Hepatocyte (in vitro differentiated cells): ENCODE results near the gene HLA-DQB1. TPM values are rescaled to one million over a fixed set of nuclear protein-coding genes. Genes with fewer than 3 reads are reported as not detected.
"Not testable (repeated sequence)": the region's sequence is repeated elsewhere in the genome, so short reads cannot be mapped to it uniquely, and the experiment has no call there.

Experiments
- DNase-seq: peaks from one replicate; pipeline ENCODE4 v3.0.0-alpha.2; 2016; ENCODE audit warnings: low spot score
- H2AFZ ChIP-seq: fragments of 200-600 bp; sonication (generic); 2 replicates; pipeline ENCODE4 v1.6.0; 2016; ENCODE audit warnings: antibody characterized with exemption, mild to moderate bottlenecking
- H3K27ac ChIP-seq: fragments of 200-600 bp; sonication (generic); 2 replicates; pipeline ENCODE4 v1.5.1; 2016; ENCODE audit warnings: mild to moderate bottlenecking
- H3K27me3 ChIP-seq: fragments of 200-600 bp; sonication (generic); 2 replicates; pipeline ENCODE4 v1.6.1; 2016
- H3K36me3 ChIP-seq: fragments of 200-600 bp; sonication (generic); replicated peaks from 2 replicates; pipeline ENCODE4 v1.5.1; 2016; ENCODE audit warnings: low read depth; ENCODE audit not compliant: insufficient read depth
- H3K4me1 ChIP-seq: fragments of 200-600 bp; sonication (generic); 2 replicates; pipeline ENCODE4 v1.5.1; 2016; ENCODE audit warnings: mild to moderate bottlenecking, moderate library complexity; ENCODE audit not compliant: insufficient read depth
- H3K4me2 ChIP-seq: fragments of 200-600 bp; sonication (generic); 2 replicates; pipeline ENCODE4 v1.6.0; 2016
- H3K4me3 ChIP-seq: fragments of 200-600 bp; sonication (generic); 2 replicates; pipeline ENCODE4 v1.5.1; 2016; ENCODE audit warnings: mild to moderate bottlenecking
- H3K79me2 ChIP-seq: fragments of 200-600 bp; sonication (generic); 2 replicates; pipeline ENCODE4 v1.6.0; 2017; ENCODE audit warnings: mild to moderate bottlenecking
- H3K9me2 ChIP-seq: fragments of 200-600 bp; sonication (generic); replicated peaks from 2 replicates; pipeline ENCODE4 v1.6.0; 2017; ENCODE audit warnings: mild to moderate bottlenecking; ENCODE audit not compliant: insufficient read depth
- H3K9me3 ChIP-seq: fragments of 200-600 bp; sonication (generic); 2 replicates; pipeline ENCODE4 v1.5.1; 2016; ENCODE audit warnings: low read depth, mild to moderate bottlenecking
- H4K20me1 ChIP-seq: fragments of 200-600 bp; sonication (generic); 2 replicates; pipeline ENCODE4 v1.6.0; 2016; ENCODE audit warnings: mild to moderate bottlenecking; ENCODE audit not compliant: insufficient read depth, poor library complexity, severe bottlenecking
- EZH2 ChIP-seq: fragments of 200-600 bp; sonication (generic); IDR thresholded peaks from 2 replicates; pipeline ENCODE4 v1.6.1; 2016; ENCODE audit warnings: antibody characterized with exemption, mild to moderate bottlenecking, borderline replicate concordance
- EZH2phosphoT487 ChIP-seq: fragments of 200-600 bp; sonication (generic); IDR thresholded peaks from one replicate; pipeline ENCODE4 v1.6.1; 2018; ENCODE audit warnings: antibody characterized with exemption, mild to moderate bottlenecking, low read depth, moderate library complexity; ENCODE audit not compliant: unreplicated experiment, severe bottlenecking
- WGBS: methylation state at CpG from one replicate; pipeline ENCODE4 v1.1.6; 2016; ENCODE audit warnings: low lambda C conversion rate; ENCODE audit errors: missing lambda C conversion rate; 5-methylcytosine and 5-hydroxymethylcytosine counted together
- polyA plus RNA-seq: library from polyadenylated mRNA; unstranded; fragments of >200 nt; fragmentation: Nextera tagmentation; extraction: Ambion mirVana; gene quantifications from 2 replicates; pipeline ENCODE4 v1.2.1, GENCODE V29; 2016
- total RNA-seq: library from RNA; depleted of rRNA; stranded (reverse); fragments of >200 nt; gene quantifications from 2 replicates; pipeline ENCODE4 v1.2.3, GENCODE V29; 2014
- TF ChIP-seq, protein P1 (sequence below): fragments of 200-600 bp; sonication (generic); IDR thresholded peaks from 2 replicates; pipeline ENCODE4 v1.5.1; 2016; ENCODE audit warnings: antibody characterized with exemption, mild to moderate bottlenecking; ENCODE audit not compliant: poor library complexity

Gene HLA-DQB1
- total and polyA plus RNA-seq, 2 experiments from 2014 or later, result 12.0 to 15.2 TPM

DNA sequence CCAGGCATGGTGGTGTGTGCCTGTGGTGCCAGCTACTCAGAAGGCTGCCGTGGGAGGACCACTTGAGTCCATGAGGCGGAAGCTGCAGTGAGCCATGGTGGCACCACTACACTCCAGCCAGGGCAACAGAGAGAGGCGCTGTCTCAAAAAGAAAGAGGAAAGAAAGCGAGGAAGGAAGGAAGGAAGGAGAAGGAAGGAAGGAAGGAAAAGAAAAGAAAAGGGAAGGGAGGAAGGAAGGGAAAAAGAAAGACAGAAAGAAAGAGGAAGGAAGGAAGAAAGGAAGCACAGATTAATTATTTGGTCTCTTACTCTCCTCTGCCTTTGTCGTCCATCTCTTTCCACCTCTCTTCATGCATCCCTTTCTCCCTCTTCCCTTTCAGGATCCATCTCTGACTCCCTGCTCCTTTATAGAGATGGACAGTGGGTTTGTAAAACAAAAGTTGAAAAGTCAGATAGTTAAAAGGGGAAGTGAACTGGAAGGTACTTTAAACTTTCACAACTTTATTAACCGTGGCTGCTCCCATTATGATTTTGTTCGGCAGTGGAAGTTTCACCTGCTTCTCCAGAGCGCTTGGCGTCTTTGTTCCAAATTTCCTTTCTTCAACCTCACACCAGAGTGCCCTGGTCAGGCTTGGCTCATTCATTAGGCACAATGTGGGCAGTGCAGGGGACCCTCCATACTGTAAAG, 27.8 kb downstream of the HLA-DQB1 start:
- no peak overlapping the region for H3K4me3 ChIP-seq
- WGBS, result 90% methylated on average over 9 of the region's 9 CpGs
- no peaks in the 10 kb centered on the region for H3K27me3 ChIP-seq
- no peaks in the 10 kb centered on the region for H3K36me3 ChIP-seq
- H4K20me1 ChIP-seq, result no peaks in the 10 kb centered on the region
- TF ChIP-seq, protein P1, sequence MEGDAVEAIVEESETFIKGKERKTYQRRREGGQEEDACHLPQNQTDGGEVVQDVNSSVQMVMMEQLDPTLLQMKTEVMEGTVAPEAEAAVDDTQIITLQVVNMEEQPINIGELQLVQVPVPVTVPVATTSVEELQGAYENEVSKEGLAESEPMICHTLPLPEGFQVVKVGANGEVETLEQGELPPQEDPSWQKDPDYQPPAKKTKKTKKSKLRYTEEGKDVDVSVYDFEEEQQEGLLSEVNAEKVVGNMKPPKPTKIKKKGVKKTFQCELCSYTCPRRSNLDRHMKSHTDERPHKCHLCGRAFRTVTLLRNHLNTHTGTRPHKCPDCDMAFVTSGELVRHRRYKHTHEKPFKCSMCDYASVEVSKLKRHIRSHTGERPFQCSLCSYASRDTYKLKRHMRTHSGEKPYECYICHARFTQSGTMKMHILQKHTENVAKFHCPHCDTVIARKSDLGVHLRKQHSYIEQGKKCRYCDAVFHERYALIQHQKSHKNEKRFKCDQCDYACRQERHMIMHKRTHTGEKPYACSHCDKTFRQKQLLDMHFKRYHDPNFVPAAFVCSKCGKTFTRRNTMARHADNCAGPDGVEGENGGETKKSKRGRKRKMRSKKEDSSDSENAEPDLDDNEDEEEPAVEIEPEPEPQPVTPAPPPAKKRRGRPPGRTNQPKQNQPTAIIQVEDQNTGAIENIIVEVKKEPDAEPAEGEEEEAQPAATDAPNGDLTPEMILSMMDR, result no peak
- no peak for TF ChIP-seq EZH2phosphoT487
- TF ChIP-seq EZH2, result no peak
- H2AFZ ChIP-seq, result no peak overlapping the region
- H3K4me2 ChIP-seq, result no peak overlapping the region
- H3K27ac ChIP-seq, result no peak overlapping the region
- no peaks in the 10 kb centered on the region for H3K9me2 ChIP-seq
- no peak for DNase-seq
- H3K79me2 ChIP-seq, result no peaks in the 10 kb centered on the region
- no peaks in the 10 kb centered on the region for H3K9me3 ChIP-seq
- H3K4me1 ChIP-seq, result no peaks in the 10 kb centered on the region

DNA sequence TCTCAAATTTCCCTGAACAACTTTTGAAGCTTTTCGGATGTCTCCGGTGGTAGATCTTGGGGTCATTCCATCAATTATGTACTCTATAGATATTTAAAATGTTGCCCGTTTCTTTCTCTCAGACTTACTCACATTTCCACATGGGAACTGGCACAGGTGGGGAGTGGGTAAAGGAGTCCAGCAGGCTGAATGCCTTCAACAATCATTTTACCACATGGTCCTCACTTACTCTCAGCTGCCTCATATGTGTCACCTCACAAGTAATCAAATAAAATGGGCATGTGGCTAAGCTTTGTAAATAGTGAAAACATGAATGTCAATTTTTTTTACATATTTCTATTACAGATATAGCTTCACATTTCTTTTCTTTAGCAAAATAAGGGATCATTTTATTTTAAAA, 28.6 kb downstream of the HLA-DQB1 start:
- no peaks in the 10 kb centered on the region for H3K79me2 ChIP-seq
- WGBS, result 95% methylated on average over 3 of the region's 3 CpGs
- no peak overlapping the region for H3K27ac ChIP-seq
- H3K4me2 ChIP-seq, result no peak overlapping the region
- no peak for DNase-seq
- H3K36me3 ChIP-seq, result no peaks in the 10 kb centered on the region
- H3K27me3 ChIP-seq, result no peaks in the 10 kb centered on the region
- H3K4me1 ChIP-seq, result no peaks in the 10 kb centered on the region
- H3K4me3 ChIP-seq, result no peak overlapping the region
- TF ChIP-seq EZH2phosphoT487 (no peak), EZH2 (no peak)
- TF ChIP-seq, protein P1, result no peak
- no peak overlapping the region for H2AFZ ChIP-seq
- H3K9me3 ChIP-seq, result no peaks in the 10 kb centered on the region
- H4K20me1 ChIP-seq, result no peaks in the 10 kb centered on the region
- no peaks in the 10 kb centered on the region for H3K9me2 ChIP-seq

DNA sequence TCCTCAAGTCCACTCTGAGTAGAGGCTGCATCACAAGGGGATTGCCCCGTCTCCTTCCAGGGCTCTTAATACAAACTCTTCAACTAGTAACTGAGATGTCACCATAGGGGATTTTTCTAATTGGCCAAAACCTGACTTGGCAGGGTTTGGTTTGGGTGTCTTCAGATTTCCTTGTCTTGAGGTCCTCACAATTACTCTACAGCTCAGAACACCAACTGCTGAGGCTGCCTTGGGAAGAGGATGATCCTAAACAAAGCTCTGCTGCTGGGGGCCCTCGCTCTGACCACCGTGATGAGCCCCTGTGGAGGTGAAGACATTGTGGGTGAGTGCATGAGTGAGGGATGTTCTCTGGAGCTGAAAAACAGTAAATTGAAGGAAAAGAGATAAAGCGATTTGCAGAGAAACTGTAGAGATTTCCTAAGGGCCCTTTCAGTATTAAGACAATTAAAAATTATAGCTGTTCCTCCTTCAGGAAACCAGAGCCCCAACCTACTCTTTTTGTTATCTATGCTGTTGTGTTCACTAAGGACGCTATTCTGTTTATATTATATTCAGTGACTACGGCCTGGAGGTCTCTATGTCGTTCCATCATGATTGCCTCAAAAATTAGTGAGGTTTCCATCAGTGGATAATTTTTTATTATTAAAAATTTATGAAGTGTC, 29.1 kb downstream of the HLA-DQB1 start, which contains the start of gene HLA-DQA1:
TSS of gene HLA-DQA1 (plus strand) at position 188 of the 662 bp plus-strand sequence. CDS start at position 241, 53 bp downstream.
- no peak within 1 kb of the TSS for H3K4me2 ChIP-seq
- WGBS, result 79% methylated on average over 7 of the region's 7 CpGs
- no peaks in the 10 kb centered on the region for H3K9me3 ChIP-seq
- no peaks in the 10 kb centered on the region for H3K36me3 ChIP-seq
- TF ChIP-seq EZH2phosphoT487, result no peak
- H3K4me1 ChIP-seq, result no peaks in the 10 kb centered on the region
- no peak within 1 kb of the TSS for H3K27ac ChIP-seq
- H3K27me3 ChIP-seq, result no peaks in the 10 kb centered on the region
- DNase-seq, result no peak
- H3K79me2 ChIP-seq, result no peaks in the 10 kb centered on the region
- H3K9me2 ChIP-seq, result no peaks in the 10 kb centered on the region
- no peaks in the 10 kb centered on the region for H4K20me1 ChIP-seq
- no peak within 1 kb of the TSS for H3K4me3 ChIP-seq
- H2AFZ ChIP-seq, result no peak within 1 kb of the TSS

DNA sequence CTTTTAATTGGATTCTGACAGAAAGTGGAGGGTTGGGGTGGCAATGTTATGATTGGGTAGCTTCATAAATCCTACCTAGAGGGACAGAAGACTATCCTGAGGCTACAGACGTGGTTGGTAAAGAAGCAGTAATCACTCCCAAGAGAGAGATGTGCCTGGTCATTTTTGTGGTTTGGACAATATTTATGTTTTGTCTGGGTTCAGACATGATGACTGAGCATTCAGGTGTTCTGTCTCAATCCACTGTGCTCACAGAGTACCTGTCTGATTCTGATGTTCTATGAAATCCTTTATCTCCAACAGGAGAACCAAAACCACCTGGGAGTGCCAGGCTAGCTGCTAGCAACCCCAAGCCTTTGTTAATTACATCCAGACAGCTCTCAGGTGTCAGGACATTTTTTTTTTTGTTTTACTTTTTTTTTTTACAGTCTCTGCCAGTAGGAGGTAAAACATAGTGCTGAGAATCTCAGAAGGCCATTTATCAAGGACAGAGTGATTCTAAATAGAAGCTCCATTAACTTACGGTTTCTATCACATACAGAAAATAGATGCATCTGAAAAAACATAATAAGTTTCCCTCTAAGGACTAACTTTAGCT, 30.8 kb downstream of the HLA-DQB1 start:
- no peaks in the 10 kb centered on the region for H3K9me3 ChIP-seq
- WGBS, result 72% methylated on average over 2 of the region's 2 CpGs
- DNase-seq, result no peak
- no peak overlapping the region for H3K4me2 ChIP-seq
- H3K27me3 ChIP-seq, result no peaks in the 10 kb centered on the region
- H3K9me2 ChIP-seq, result no peaks in the 10 kb centered on the region
- H3K79me2 ChIP-seq, result no peaks in the 10 kb centered on the region
- no peaks in the 10 kb centered on the region for H4K20me1 ChIP-seq
- no peak overlapping the region for H3K27ac ChIP-seq
- H3K4me3 ChIP-seq, result no peak overlapping the region
- H2AFZ ChIP-seq, result no peak overlapping the region
- no peaks in the 10 kb centered on the region for H3K36me3 ChIP-seq
- no peaks in the 10 kb centered on the region for H3K4me1 ChIP-seq
- TF ChIP-seq, protein P1, result no peak
- no peak for TF ChIP-seq EZH2phosphoT487
- TF ChIP-seq EZH2, result no peak

DNA sequence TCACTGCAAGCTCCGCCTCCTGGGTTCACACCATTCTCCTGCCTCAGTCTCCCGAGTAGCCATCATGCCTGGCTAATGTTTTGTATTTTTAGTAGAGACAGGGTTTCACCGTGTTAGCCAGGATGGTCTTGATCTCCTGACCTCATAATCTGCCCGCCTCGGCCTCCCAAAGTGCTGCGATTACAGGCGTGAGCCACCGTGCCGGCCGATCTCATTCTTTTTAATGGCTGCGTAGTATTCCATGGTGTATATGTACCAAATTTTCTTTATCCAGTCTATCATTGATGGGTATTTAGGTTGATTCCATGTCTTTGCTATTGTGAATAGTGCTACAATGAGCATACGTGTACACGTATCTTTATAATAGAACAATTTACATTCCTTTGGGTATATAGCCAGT, 36.7 kb downstream of the HLA-DQB1 start:
- H3K36me3 ChIP-seq, H3K79me2 ChIP-seq, H4K20me1 ChIP-seq, H3K27me3 ChIP-seq, H3K9me3 ChIP-seq, H3K27ac ChIP-seq, H3K4me1 ChIP-seq, H3K4me3 ChIP-seq, H3K4me2 ChIP-seq, DNase-seq, H2AFZ ChIP-seq, H3K9me2 ChIP-seq: not testable (repeated sequence)
- 96% methylated on average over 13 of the region's 13 CpGs for WGBS
